Heart right ventricle (tissue), 16 donors: ENCODE results near the gene LRRC3. TPM values are rescaled to one million over a fixed set of nuclear protein-coding genes. Genes with fewer than 3 reads are reported as not detected.

Experiments used
- ATAC-seq, 8 donors: fragments of 200-7000 bp; cut with Tn5 transposase; one replicate each; pipeline ENCODE4 v1.9.1; 2020; ENCODE audit warnings: mild to moderate bottlenecking in 8 of 8, moderate library complexity in 8 of 8, moderate number of reproducible peaks in 1 of 8
- DNase-seq, 2 donors: peaks; one replicate each; pipeline ENCODE4 v3.0.0-alpha.2; 2020
- H3K27ac ChIP-seq, 10 donors: fragments of 200-600 bp; sonication (generic) in 2 of 10; one replicate each; pipeline versions ENCODE4 v1.5.0 to v1.8.0; 2020 to 2022; ENCODE audit warnings: mild to moderate bottlenecking in 3 of 10
- H3K27me3 ChIP-seq, 7 donors: fragments of 200-600 bp; one replicate each; pipeline ENCODE4 v1.8.0; 2021 to 2022; ENCODE audit warnings: mild to moderate bottlenecking in 2 of 7
- H3K36me3 ChIP-seq, 9 donors: fragments of 200-600 bp; sonication (generic) in 1 of 9; one replicate each; pipeline versions ENCODE4 v1.5.0 to v1.8.0; 2020 to 2022; ENCODE audit warnings: mild to moderate bottlenecking in 2 of 9
- H3K4me1 ChIP-seq, 9 donors: fragments of 200-600 bp; sonication (generic) in 1 of 9; one replicate each; pipeline versions ENCODE4 v1.5.0 to v1.8.0; 2020 to 2022; ENCODE audit warnings: mild to moderate bottlenecking in 4 of 9
- H3K4me3 ChIP-seq, 10 donors: fragments of 200-600 bp; sonication (generic) in 2 of 10; one replicate each; pipeline versions ENCODE4 v1.5.0 to v1.8.0; 2020 to 2022; ENCODE audit warnings: mild to moderate bottlenecking in 7 of 10, moderate library complexity in 2 of 10
- H3K9me3 ChIP-seq, 11 donors: fragments of 200-600 bp in 10 of 11; sonication (generic) in 2 of 11; one replicate each; pipeline versions ENCODE4 v1.5.0 to v1.8.0; 2013 to 2022; ENCODE audit warnings: mild to moderate bottlenecking in 2 of 11, control low read depth in 1 of 11, moderate library complexity in 1 of 11
- CTCF ChIP-seq, 9 donors: fragments of 200-600 bp; sonication (generic) in 2 of 9; IDR thresholded peaks; one replicate each; pipeline versions ENCODE4 v1.5.0 to v1.8.0; 2021 to 2022; ENCODE audit warnings: antibody characterized with exemption in 9 of 9, mild to moderate bottlenecking in 5 of 9, moderate library complexity in 1 of 9
- WGBS, 2 donors: extraction: QIAGEN DNeasy Blood & Tissue Kit; methylation state at CpG; one replicate each; pipeline ENCODE4 v1.1.7; 2013; ENCODE audit warnings: inconsistent platforms in 1 of 2; 5-methylcytosine and 5-hydroxymethylcytosine counted together
- intact Hi-C, 10 donors: fragments of 100-400 bp; cut with DNase I; formaldehyde crosslinking; loops; one replicate each; pipeline versions ENCODE4 v1.11.1 to v1.14.2; 2022
- polyA plus RNA-seq, 2 donors: library from polyadenylated mRNA; stranded (reverse); fragments of 200-250 nt; gene quantifications; one replicate each; pipeline ENCODE4 v1.2.3, GENCODE V29; 2013
- total RNA-seq, 10 donors: library from RNA; stranded (reverse); fragmentation: NEBNext Ultra II Directional in 3 of 10; extraction: Animal tissue kit (Norgen Biotek cat#: 25700) in 3 of 10; gene quantifications; one replicate each; pipeline versions ENCODE4 v1.2.1 to v1.2.4, GENCODE V29; 2021 to 2023
- donor health status: Arrhythmogenic right ventricular cardiomyopathy.
- donor health status: ischemic (EF 13 %, LVEDD 7.1; RV severe dilation, severe dysfunction).
- donor health status: healthy with polysubstance abuse.
- donor health status: DM: no; HTN: yes; CAD: no.
- donor health status: DM: no; HTN: no; CAD: no.
- donor health status: ischemic (EF 25% LVEDD 6.9; RV normal size, moderate dysfunction).
- donor health status: ischemic (EF 25% LVEDD 5.7; RV mildly dilated, moderate dysfunction).
- donor health status: healthy.
- donor health status: DM: yes; HTN: yes; CAD: no.
- donor health status: Ischemic cardiomyopathy.
- donor health status: ischemic (EF 35%, LVEDD 5.7; RV mildly dilated, moderate dysfunction).
- donor health status: nonischemic (EF 11% LVEDD 7.7; RV severe dilation, severe dysfunction).
- donor health status: DM: yes; HTN: yes; CAD: no.
- donor health status: PGD.
- donor health status: ischemic (EF 29% LVEDD 5.4; RV normal size, mild dysfunction).
- donor health status: nonischemic (EF 23%, LVEDD 6.1; RV moderate dilation, normal function).

Gene LRRC3
- total and polyA plus RNA-seq, 12 donors = 1.2 to 3.2 (median 2.0) TPM

- peaks cover 0 to 44% (median 17%) of the 10 kb centered on the region in 7 donors for H3K27me3 ChIP-seq
- H3K36me3 ChIP-seq = no peaks in the 10 kb centered on the region
- peaks cover 0 to 10% (median 6%) of the 10 kb centered on the region in 9 donors for H3K4me1 ChIP-seq
- no peak overlapping the region for H3K27ac ChIP-seq
- intact Hi-C loops = loop anchor here in 1 of 10 donors (5.0 kb wide), 1 partner anchor 286 kb away; no protein-coding TSS in a partner anchor
- DNase-seq = no peak
- no peak for ATAC-seq
- no peak for TF ChIP-seq CTCF (IDR thresholded peaks at IDR 0.05)
- H3K4me3 ChIP-seq = no peak overlapping the region
- no peaks in the 10 kb centered on the region for H3K9me3 ChIP-seq
- 78 to 79% methylated on average over 44 of the region's 44 CpGs for WGBS, 2 donors
Observed at GRCh38 chr21:44506279-44507255, 51.3 kb downstream of the LRRC3 start.

- WGBS, 2 donors = 89 to 91% methylated on average over 26 of the region's 26 CpGs
- DNase-seq = no peak
- intact Hi-C loops = loop anchor here in 1 of 10 donors (5.0 kb wide), 1 partner anchor 284 kb away; no protein-coding TSS in a partner anchor
- no peak for ATAC-seq
- no peak overlapping the region for H3K4me3 ChIP-seq
- TF ChIP-seq CTCF (IDR thresholded peaks at IDR 0.05) = no peak
- H3K27ac ChIP-seq = no peak overlapping the region
- H3K9me3 ChIP-seq = no peaks in the 10 kb centered on the region
- H3K4me1 ChIP-seq = peaks cover 0 to 10% (median 6%) of the 10 kb centered on the region in 9 donors
- H3K27me3 ChIP-seq = peaks cover 0 to 49% (median 17%) of the 10 kb centered on the region in 7 donors
- H3K36me3 ChIP-seq = no peaks in the 10 kb centered on the region
Observed at GRCh38 chr21:44507673-44508425, 52.5 kb downstream of the LRRC3 start.

- Histone ChIP-seq H3K9me3 (no peaks in the 10 kb centered on the region), H3K27ac (no peak overlapping the region), H3K4me3 (no peak overlapping the region), H3K4me1 (peaks cover 0 to 10% (median 6%) of the 10 kb centered on the region in 9 donors), H3K36me3 (no peaks in the 10 kb centered on the region), H3K27me3 (peaks cover 0 to 49% (median 17%) of the 10 kb centered on the region in 7 donors)
- DNase-seq (no peak), ATAC-seq (no peak)
- intact Hi-C loops = loop anchor here in 1 of 10 donors (5.0 kb wide), 1 partner anchor 284 kb away; no protein-coding TSS in a partner anchor
- 79 to 92% methylated on average over 9 of the region's 9 CpGs for WGBS, 2 donors
- no peak for TF ChIP-seq CTCF (IDR thresholded peaks at IDR 0.05)
Observed at GRCh38 chr21:44508426-44508710, 53.1 kb downstream of the LRRC3 start.
